PC-9 (cell line): ENCODE results near the gene ARID4B. TPM values are rescaled to one million over a fixed set of nuclear protein-coding genes. Genes with fewer than 3 reads are reported as not detected.
"Not testable (repeated sequence)": the region's sequence is repeated elsewhere in the genome, so short reads cannot be mapped to it uniquely, and the experiment has no call there.

ENCODE experiments used
- BruUV-seq: library from RNA; stranded (reverse); fragments of 400-500 nt; replicated peaks from 2 replicates; lab custom pipeline; 2021; lab: Mats Ljungman, UMichigan
- CTCF ChIA-PET: fragments of 300-600 bp; sonication (Branson Sonifier 250); formaldehyde crosslinking; loops from one replicate; lab custom pipeline; 2022; ENCODE audit warnings: antibody characterized with exemption; lab: Charles Lee
- POLR2A ChIA-PET: fragments of 300-600 bp; sonication (Branson Sonifier 250); formaldehyde crosslinking; loops from one replicate; lab custom pipeline; 2022; ENCODE audit warnings: antibody characterized with exemption; ENCODE audit not compliant: unreplicated experiment; lab: Charles Lee
- DNase-seq, 2 experiments: peaks; one replicate each; pipeline versions ENCODE4 v3.0.0 to v3.0.0-alpha.2; 2015 to 2022; ENCODE audit warnings: mixed read lengths in 1 of 2
- H2AFZ ChIP-seq: fragments of 200-600 bp; sonication (generic); 2 replicates; pipeline ENCODE4 v1.8.1; 2017; ENCODE audit warnings: antibody characterized with exemption
- H3F3A ChIP-seq: fragments of 200-600 bp; sonication (generic); 2 replicates; pipeline ENCODE4 v1.8.1; 2017; ENCODE audit warnings: antibody characterized with exemption, mild to moderate bottlenecking, low read depth; ENCODE audit not compliant: insufficient read depth
- H3K27ac ChIP-seq: fragments of 200-600 bp; sonication (generic); 2 replicates; pipeline ENCODE4 v1.6.1; 2016; ENCODE audit warnings: mixed run types
- H3K27me3 ChIP-seq: fragments of 200-600 bp; sonication (generic); 2 replicates; pipeline ENCODE4 v1.6.1; 2016; ENCODE audit warnings: low read depth, mixed run types; ENCODE audit not compliant: insufficient read depth
- H3K36me3 ChIP-seq: fragments of 200-600 bp; sonication (generic); 2 replicates; pipeline ENCODE4 v1.6.1; 2016; ENCODE audit warnings: low read depth, mixed run types
- H3K4me1 ChIP-seq: fragments of 200-600 bp; sonication (generic); replicated peaks from 2 replicates; pipeline ENCODE4 v1.6.1; 2016; ENCODE audit warnings: mixed run types; ENCODE audit not compliant: insufficient read depth
- H3K4me2 ChIP-seq: fragments of 200-600 bp; sonication (generic); 2 replicates; pipeline ENCODE4 v1.6.1; 2017; ENCODE audit warnings: mixed run types
- H3K4me3 ChIP-seq: fragments of 200-600 bp; sonication (generic); 2 replicates; pipeline ENCODE4 v1.6.1; 2016; ENCODE audit warnings: mixed run types
- H3K79me2 ChIP-seq: fragments of 200-600 bp; sonication (generic); 2 replicates; pipeline ENCODE4 v1.6.1; 2017; ENCODE audit warnings: low read depth, mixed run types
- H3K9me2 ChIP-seq: fragments of 200-600 bp; sonication (generic); 2 replicates; pipeline ENCODE4 v1.8.1; 2017; ENCODE audit warnings: mild to moderate bottlenecking; ENCODE audit not compliant: insufficient read depth
- H3K9me3 ChIP-seq: fragments of 200-600 bp; sonication (generic); 2 replicates; pipeline ENCODE4 v1.8.1; 2016; ENCODE audit warnings: low read depth; ENCODE audit not compliant: insufficient read depth
- H4K20me1 ChIP-seq: fragments of 200-600 bp; sonication (generic); 2 replicates; pipeline ENCODE4 v1.8.1; 2017; ENCODE audit not compliant: insufficient read depth
- CTCF ChIP-seq: fragments of 200-600 bp; sonication (generic); conservative IDR thresholded peaks from 2 replicates; pipeline ENCODE4 v1.6.1; 2017; ENCODE audit warnings: mixed run types, antibody characterized with exemption, mild to moderate bottlenecking, moderate library complexity
- EZH2 ChIP-seq: fragments of 200-600 bp; sonication (generic); IDR thresholded peaks from 2 replicates; pipeline ENCODE4 v1.8.0; 2017; ENCODE audit warnings: antibody characterized with exemption, low read depth
- intact Hi-C: fragments of 100-400 bp; cut with micrococcal nuclease; formaldehyde crosslinking; loops from one replicate; pipeline ENCODE4 v1.10.0; 2022; ENCODE audit not compliant: unreplicated experiment
- total RNA-seq: library from RNA; stranded (reverse); gene quantifications from 2 replicates; pipeline ENCODE4 v1.2.3, GENCODE V29; 2021

The ARID4B gene
- total RNA-seq, 1 experiment from 2014 or later, result 47.1 TPM

GRCh38 chr1:235206533-235207208 lies 121.3 kb downstream of the ARID4B start:
- intact Hi-C loops, result no loop called here
- Histone ChIP-seq H4K20me1 (no peaks in the 10 kb centered on the region), H3K36me3 (peaks cover 9% of the 10 kb centered on the region; the same call in 1 of the 2 replicates), H3K79me2 (no peaks in the 10 kb centered on the region), H2AFZ (no peak overlapping the region), H3K4me2 (no peak overlapping the region), H3K27me3 (no peaks in the 10 kb centered on the region), H3K4me1 (no peaks in the 10 kb centered on the region), H3K9me2 (no peaks in the 10 kb centered on the region), H3F3A (peaks cover 3% of the 10 kb centered on the region; the same call in 1 of the 2 replicates), H3K9me3 (no peaks in the 10 kb centered on the region), H3K27ac (no peak overlapping the region), H3K4me3 (no peak overlapping the region)
- TF ChIP-seq EZH2, result no peak
- TF ChIP-seq CTCF, result no peak
- DNase-seq, result no peak
- BruUV-seq, result no TSS peak
- ChIA-PET POLR2A (no interaction called here), CTCF (no interaction called here)

DNA sequence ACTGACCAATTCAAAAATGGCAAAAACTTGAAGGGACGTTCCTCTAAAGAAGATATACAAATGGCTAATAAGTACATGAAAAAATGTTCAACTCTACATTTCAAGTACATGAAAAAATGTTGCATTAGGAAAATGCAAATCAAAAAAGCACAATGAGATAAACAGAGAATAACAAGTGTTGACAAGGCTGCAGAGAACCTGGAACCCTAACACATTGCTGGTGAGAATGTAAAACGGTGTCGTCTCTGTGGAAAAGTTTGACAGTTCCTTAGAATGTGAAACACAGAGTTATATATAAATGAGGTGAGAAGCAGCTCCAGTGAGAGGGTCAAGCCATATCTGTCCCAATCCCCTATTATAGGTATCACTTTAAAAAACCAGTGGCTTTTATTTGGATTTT lies 122.3 kb downstream of the ARID4B start:
- Histone ChIP-seq H3K4me1 (no peaks in the 10 kb centered on the region), H3K4me3 (no peak overlapping the region), H3F3A (peaks cover 3% of the 10 kb centered on the region; the same call in 1 of the 2 replicates), H3K4me2 (no peak overlapping the region), H3K27ac (no peak overlapping the region), H3K9me2 (no peaks in the 10 kb centered on the region), H3K36me3 (peaks cover 8% of the 10 kb centered on the region; the same call in 1 of the 2 replicates), H4K20me1 (no peaks in the 10 kb centered on the region; the same call in 1 of the 2 replicates), H3K9me3 (no peaks in the 10 kb centered on the region), H2AFZ (no peak overlapping the region), H3K27me3 (no peaks in the 10 kb centered on the region), H3K79me2 (no peaks in the 10 kb centered on the region)
- no peak for TF ChIP-seq EZH2
- no peak for TF ChIP-seq CTCF
- DNase-seq, result no peak
- POLR2A ChIA-PET, result no interaction called here
- BruUV-seq, result no TSS peak
- intact Hi-C loops, result no loop called here
- CTCF ChIA-PET, result no interaction called here

- H3F3A ChIP-seq, result peaks cover 3% of the 10 kb centered on the region
- POLR2A ChIA-PET, result no interaction called here
- TF ChIP-seq CTCF (no peak), EZH2 (no peak)
- no peak overlapping the region for H3K4me2 ChIP-seq
- H3K4me1 ChIP-seq, result no peaks in the 10 kb centered on the region
- DNase-seq, result no peak
- no peaks in the 10 kb centered on the region for H3K9me2 ChIP-seq
- no peak overlapping the region for H2AFZ ChIP-seq
- intact Hi-C loops, result no loop called here
- H3K36me3 ChIP-seq, result no peaks in the 10 kb centered on the region
- no peaks in the 10 kb centered on the region for H3K79me2 ChIP-seq
- no TSS peak for BruUV-seq
- H3K4me3 ChIP-seq, result no peak overlapping the region
- CTCF ChIA-PET, result no interaction called here
- no peaks in the 10 kb centered on the region for H3K9me3 ChIP-seq
- H4K20me1 ChIP-seq, result no peaks in the 10 kb centered on the region; the same call in 1 of the 2 replicates
- H3K27me3 ChIP-seq, result no peaks in the 10 kb centered on the region
- no peak overlapping the region for H3K27ac ChIP-seq
These were observed 124.6 kb downstream of the ARID4B start for GRCh38 chr1:235203428-235203827.

DNA sequence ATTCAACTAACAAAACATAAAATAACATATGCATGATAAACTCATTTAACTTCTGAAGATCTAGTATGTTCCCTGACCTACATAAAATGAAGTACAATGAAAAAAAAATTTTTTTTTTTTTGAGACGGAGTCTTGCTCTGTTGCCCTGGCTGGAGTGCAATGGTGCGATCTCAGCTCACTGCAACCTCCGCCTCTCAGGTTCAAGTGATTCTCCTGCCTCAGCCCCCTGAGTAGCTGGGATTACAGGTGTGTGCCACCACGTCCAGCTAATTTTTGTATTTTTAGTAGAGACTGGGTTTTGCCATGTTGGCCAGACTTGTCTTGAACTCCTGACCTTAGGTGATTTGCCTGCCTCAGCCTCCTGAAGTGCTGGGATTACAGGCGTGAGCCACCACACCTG lies 125.5 kb downstream of the ARID4B start:
- H3K36me3 ChIP-seq, H3K27ac ChIP-seq, H3K4me1 ChIP-seq, DNase-seq, H3K27me3 ChIP-seq, H3K9me2 ChIP-seq, H4K20me1 ChIP-seq, H3K79me2 ChIP-seq, POLR2A ChIA-PET, BruUV-seq, CTCF ChIA-PET, H3F3A ChIP-seq, H3K4me3 ChIP-seq, H3K4me2 ChIP-seq, H3K9me3 ChIP-seq, intact Hi-C loops, H2AFZ ChIP-seq: not testable (repeated sequence)
